ENCODE results near the gene DMXL1.

- TF ChIP-seq, protein P1, sequence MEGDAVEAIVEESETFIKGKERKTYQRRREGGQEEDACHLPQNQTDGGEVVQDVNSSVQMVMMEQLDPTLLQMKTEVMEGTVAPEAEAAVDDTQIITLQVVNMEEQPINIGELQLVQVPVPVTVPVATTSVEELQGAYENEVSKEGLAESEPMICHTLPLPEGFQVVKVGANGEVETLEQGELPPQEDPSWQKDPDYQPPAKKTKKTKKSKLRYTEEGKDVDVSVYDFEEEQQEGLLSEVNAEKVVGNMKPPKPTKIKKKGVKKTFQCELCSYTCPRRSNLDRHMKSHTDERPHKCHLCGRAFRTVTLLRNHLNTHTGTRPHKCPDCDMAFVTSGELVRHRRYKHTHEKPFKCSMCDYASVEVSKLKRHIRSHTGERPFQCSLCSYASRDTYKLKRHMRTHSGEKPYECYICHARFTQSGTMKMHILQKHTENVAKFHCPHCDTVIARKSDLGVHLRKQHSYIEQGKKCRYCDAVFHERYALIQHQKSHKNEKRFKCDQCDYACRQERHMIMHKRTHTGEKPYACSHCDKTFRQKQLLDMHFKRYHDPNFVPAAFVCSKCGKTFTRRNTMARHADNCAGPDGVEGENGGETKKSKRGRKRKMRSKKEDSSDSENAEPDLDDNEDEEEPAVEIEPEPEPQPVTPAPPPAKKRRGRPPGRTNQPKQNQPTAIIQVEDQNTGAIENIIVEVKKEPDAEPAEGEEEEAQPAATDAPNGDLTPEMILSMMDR (IDR thresholded peaks at IDR 0.05) = no peak
- TF ChIP-seq POLR2A (IDR thresholded peaks at IDR 0.05) = no peak
Observed at GRCh38 chr5:119191944-119192343, 121.1 kb downstream of the DMXL1 start.

Measured in heart left ventricle (tissue), 13 donors.